Measurements from ENCODE around the gene ENOX1.

The ENOX1 gene

DNA sequence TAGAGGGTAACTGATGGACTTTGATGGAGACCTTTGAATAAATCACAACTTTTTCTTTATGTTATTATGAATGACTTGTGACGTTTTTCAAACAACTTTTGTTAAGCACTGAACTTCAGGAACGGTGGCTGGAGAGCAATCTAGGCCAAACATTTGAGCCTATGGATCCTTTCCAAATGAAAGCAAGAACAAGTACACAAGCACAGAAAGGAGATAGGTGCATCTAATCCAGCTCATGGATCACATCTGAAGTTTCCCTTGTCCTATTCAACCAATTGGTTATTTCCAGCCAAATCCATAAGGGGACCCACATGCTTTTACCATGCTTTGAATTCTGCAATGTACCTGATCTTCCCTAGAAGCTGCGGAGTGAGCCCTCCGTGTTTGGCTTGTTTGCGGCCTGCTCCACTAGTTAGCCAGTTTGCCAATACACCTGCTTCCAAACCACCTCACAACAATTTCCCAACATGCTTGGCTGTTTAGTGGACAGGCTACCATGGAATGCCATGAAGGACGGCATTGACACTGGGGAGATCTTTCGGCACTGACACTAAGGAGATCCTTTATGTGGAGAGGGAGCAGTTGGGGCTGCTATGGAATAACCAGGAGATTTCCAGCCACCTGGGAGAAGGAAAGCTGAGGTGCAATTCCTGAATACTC, 447.5 kb downstream of the ENOX1 start:
- H3K4me1 Mint-ChIP-seq (ENCODE audit: low read depth): no peaks in the 10 kb centered on the region
- DNase-seq: no peak
- H3K27ac Mint-ChIP-seq: no peak overlapping the region
- no peak overlapping the region for H3K4me3 Mint-ChIP-seq
- no peaks in the 10 kb centered on the region for H3K9me3 Mint-ChIP-seq
- no peaks in the 10 kb centered on the region for H3K36me3 Mint-ChIP-seq (ENCODE audit: low read depth)
- H3K27me3 Mint-ChIP-seq: peaks cover 21% of the 10 kb centered on the region

DNA sequence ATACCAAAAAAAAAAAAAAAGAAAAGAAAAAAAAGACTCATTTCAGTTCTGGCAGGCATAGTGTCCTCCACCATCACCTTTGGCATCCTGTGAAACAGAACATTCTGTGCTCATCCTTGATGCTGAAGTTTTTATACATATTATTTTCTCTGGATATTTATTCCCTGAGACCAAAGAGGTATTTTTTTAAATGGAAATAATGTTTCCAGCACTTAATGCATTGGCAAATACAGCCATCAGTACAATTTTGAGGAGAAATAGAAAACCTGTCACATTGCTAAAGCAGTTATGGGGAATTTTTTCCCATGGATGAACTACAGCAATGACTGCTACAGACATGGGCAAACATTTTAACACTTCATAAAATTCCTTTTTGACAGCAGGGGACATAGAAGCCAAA, 451.0 kb downstream of the ENOX1 start:
- no peak overlapping the region for H3K27ac Mint-ChIP-seq
- DNase-seq: no peak
- H3K27me3 Mint-ChIP-seq: peaks cover 6% of the 10 kb centered on the region
- H3K4me3 Mint-ChIP-seq: no peak overlapping the region
- no peaks in the 10 kb centered on the region for H3K9me3 Mint-ChIP-seq
- H3K4me1 Mint-ChIP-seq (ENCODE audit: low read depth): no peaks in the 10 kb centered on the region
- H3K36me3 Mint-ChIP-seq (ENCODE audit: low read depth): no peaks in the 10 kb centered on the region

DNA sequence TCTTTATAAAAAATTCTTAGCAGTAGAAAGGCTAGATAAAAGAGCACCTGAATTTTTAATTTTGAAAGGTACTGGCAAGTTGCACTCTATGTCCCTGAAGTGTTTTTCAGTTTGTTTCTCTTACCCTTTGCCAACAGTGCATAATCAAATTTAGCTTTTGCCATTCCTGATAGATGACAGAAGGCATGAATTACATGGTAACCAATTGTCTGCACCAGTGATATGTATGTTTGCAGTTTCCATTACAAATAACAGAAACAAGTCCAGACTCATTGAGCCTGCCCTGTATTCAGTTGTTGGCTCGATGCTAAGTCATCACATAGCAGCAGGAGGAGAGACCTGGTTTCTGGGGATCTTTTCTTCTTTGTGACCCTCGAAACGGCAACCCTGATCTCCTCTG, 453.6 kb downstream of the ENOX1 start:
- Mint-ChIP-seq H3K27ac (no peak overlapping the region), H3K9me3 (no peaks in the 10 kb centered on the region), H3K36me3 (ENCODE audit: low read depth) (no peaks in the 10 kb centered on the region), H3K4me3 (no peak overlapping the region), H3K27me3 (peaks cover 4% of the 10 kb centered on the region), H3K4me1 (ENCODE audit: low read depth) (no peaks in the 10 kb centered on the region)
- DNase-seq: no peak

DNA sequence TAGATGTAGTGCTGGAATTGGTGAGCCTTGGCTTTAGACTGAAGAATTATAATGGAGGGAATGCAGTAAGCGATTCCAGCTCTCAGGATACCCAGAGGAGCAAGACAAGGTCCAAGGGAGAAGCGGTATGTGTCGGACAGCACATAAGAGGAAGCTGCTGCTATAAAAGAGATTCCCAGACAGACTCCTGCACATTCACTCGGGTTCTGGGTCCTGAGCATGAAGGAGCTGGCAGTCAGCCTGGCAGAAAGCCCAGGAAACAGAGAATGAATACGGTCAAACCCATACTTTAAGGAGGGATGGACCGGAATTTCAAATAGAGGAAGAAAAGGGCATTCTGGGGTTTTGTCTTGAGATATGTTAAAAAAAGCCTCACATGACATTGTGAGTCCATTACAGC, 455.1 kb downstream of the ENOX1 start:
- no peaks in the 10 kb centered on the region for H3K4me1 Mint-ChIP-seq (ENCODE audit: low read depth)
- no peaks in the 10 kb centered on the region for H3K36me3 Mint-ChIP-seq (ENCODE audit: low read depth)
- no peaks in the 10 kb centered on the region for H3K9me3 Mint-ChIP-seq
- H3K27ac Mint-ChIP-seq: no peak overlapping the region
- DNase-seq: no peak
- no peak overlapping the region for H3K4me3 Mint-ChIP-seq
- no peaks in the 10 kb centered on the region for H3K27me3 Mint-ChIP-seq

DNA sequence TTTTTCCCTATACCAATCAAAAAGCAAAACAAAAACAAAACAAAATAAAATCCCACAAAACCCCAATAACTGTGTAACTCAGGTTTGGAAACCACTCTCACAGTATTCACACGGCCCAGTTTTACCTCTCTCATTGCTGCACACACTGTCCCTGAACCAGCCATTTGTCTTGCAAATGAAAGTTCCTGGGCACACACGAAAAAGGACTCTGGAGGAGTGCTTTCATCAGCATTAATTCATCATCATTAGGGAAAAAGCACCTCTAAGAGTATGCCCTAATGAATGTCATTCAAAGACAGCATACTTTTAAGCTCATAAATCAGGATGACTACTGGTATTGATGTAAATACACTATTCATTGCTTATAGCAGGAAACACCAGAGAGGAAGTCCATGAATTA, 457.1 kb downstream of the ENOX1 start:
- H3K27me3 Mint-ChIP-seq: no peaks in the 10 kb centered on the region
- no peak overlapping the region for H3K4me3 Mint-ChIP-seq
- H3K36me3 Mint-ChIP-seq (ENCODE audit: low read depth): no peaks in the 10 kb centered on the region
- H3K9me3 Mint-ChIP-seq: no peaks in the 10 kb centered on the region
- DNase-seq: no peak
- H3K27ac Mint-ChIP-seq: no peak overlapping the region
- H3K4me1 Mint-ChIP-seq (ENCODE audit: low read depth): no peaks in the 10 kb centered on the region

DNA sequence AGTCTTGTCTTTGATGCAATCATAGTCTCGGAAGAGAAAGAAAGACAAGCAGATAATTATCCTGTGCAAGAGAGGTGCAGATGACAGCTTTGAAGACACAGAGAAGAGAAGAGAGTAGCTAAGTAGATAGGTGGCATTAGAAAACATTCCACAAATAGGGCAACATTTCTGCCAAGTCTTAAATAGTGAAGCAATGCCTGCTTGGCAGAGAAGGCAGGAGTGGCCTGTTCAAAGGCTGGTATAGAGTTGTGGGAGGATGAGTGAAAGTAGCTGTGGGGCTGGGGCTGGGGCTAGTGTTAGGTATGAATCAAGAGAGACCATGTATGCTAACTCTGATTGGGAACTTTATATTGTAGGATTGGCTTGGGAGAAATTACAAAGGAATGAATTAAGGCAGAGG, 457.9 kb downstream of the ENOX1 start:
- Mint-ChIP-seq H3K36me3 (ENCODE audit: low read depth) (no peaks in the 10 kb centered on the region), H3K4me1 (ENCODE audit: low read depth) (no peaks in the 10 kb centered on the region), H3K4me3 (no peak overlapping the region), H3K27me3 (no peaks in the 10 kb centered on the region), H3K9me3 (no peaks in the 10 kb centered on the region), H3K27ac (no peak overlapping the region)
- no peak for DNase-seq

DNA sequence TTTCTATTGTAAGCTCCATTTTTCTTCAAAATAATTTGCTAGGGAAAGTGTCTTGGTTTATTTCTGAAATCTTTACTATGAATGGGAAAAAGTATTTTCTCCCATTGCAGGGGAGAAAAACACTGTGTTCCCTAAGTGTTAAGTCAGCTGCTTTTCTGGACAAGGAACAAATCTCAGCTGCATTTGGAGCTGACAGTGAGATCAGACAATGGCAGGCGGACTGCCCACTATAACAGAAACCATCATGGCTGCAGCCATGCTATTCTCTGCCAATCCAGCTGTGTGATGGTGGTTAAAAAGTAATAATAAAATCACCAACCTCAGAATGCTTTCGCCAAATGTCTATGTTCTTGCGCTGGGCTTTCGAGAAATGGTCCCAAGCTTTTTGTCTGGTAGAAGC, 460.7 kb downstream of the ENOX1 start:
- Mint-ChIP-seq H3K9me3 (no peaks in the 10 kb centered on the region), H3K27ac (no peak overlapping the region), H3K4me3 (no peak overlapping the region), H3K27me3 (peaks cover 17% of the 10 kb centered on the region), H3K4me1 (ENCODE audit: low read depth) (no peaks in the 10 kb centered on the region), H3K36me3 (ENCODE audit: low read depth) (no peaks in the 10 kb centered on the region)
- DNase-seq: no peak

DNA sequence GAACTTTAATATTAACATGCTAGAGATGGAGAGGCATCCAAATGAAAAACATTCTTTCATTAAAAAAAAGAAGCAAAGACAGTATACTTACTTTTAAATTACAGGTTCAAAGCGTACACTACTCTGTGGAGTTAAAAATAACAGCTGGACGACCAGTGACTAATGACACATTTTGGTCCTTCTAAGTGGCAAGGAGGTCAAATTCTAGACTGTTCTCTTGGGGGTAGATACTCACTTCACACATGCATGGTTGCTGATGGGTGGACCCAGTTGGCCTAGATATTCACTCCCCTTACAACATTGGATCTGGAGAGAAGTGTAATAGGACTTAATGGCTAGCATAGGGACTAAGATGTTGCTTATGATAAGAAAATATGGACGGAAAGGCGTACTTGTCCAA, 461.1 kb downstream of the ENOX1 start:
- no peak for DNase-seq
- Mint-ChIP-seq H3K27me3 (peaks cover 17% of the 10 kb centered on the region), H3K27ac (no peak overlapping the region), H3K4me3 (no peak overlapping the region), H3K9me3 (no peaks in the 10 kb centered on the region), H3K4me1 (ENCODE audit: low read depth) (no peaks in the 10 kb centered on the region), H3K36me3 (ENCODE audit: low read depth) (no peaks in the 10 kb centered on the region)

DNA sequence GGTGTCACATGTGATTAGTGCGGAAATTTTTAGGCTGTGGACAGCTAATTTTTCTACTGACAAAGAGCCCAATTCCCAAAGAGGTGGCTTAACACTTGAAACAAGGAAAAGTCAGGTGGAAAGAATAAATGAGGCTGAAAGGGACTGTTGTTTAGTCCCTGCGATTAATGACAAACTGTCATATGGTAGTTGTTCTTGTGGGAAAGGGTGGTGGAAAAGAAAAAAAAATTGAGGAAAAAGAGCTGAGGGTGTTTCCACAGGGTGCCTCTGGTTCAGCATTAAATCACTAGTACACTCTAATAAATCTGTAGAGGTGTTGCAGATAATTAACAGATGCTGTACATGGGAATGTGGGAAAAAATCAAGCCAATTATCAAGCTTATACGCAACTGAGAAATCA, 462.6 kb downstream of the ENOX1 start:
- H3K27ac Mint-ChIP-seq: no peak overlapping the region
- H3K27me3 Mint-ChIP-seq: peaks cover 17% of the 10 kb centered on the region
- no peaks in the 10 kb centered on the region for H3K4me1 Mint-ChIP-seq (ENCODE audit: low read depth)
- H3K4me3 Mint-ChIP-seq: no peak overlapping the region
- no peak for DNase-seq
- H3K9me3 Mint-ChIP-seq: no peaks in the 10 kb centered on the region
- no peaks in the 10 kb centered on the region for H3K36me3 Mint-ChIP-seq (ENCODE audit: low read depth)

DNA sequence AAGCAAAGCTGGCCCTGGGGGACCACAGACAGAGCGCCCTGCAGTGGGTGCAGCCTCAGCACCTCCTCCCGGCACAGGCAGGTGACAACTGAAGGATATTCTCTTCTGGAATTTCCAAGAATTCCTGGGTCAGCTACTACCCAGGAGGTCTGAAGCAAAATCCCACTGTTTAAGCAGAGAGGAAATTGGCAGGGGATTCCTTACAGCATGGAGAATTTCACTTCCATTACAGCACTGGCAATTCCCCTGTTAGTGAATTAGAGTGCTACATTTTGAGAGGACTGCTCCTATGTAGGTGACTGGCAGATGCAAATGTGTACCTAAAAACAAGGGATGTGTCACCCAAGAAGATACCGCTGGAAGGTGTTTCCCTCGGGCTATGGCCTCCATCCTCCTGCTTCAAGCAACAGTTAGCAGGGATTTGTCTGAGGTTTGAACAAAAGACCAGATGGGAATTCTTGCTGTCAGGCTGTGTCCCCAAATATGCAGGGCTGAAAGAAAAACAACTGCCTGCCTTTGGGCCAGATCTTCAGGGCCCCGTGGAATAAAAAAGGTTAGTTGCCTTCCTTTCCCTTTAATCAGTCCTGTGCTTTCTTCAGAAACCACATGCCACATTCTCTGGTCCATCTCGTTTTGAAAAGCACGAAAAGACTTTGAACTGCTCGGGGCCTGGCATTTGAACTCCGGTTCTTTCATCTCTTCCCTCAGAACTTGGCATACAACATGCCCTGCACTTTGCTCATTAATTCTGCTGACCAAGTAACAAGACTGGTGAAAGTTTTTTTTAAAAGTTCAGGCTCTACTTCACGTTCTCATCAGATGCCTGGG, 466.9 kb downstream of the ENOX1 start:
- Mint-ChIP-seq H3K27ac (no peak overlapping the region), H3K9me3 (no peaks in the 10 kb centered on the region), H3K36me3 (ENCODE audit: low read depth) (no peaks in the 10 kb centered on the region), H3K4me1 (ENCODE audit: low read depth) (no peaks in the 10 kb centered on the region), H3K4me3 (no peak overlapping the region), H3K27me3 (peaks cover 17% of the 10 kb centered on the region)
- DNase-seq: no peak

DNA sequence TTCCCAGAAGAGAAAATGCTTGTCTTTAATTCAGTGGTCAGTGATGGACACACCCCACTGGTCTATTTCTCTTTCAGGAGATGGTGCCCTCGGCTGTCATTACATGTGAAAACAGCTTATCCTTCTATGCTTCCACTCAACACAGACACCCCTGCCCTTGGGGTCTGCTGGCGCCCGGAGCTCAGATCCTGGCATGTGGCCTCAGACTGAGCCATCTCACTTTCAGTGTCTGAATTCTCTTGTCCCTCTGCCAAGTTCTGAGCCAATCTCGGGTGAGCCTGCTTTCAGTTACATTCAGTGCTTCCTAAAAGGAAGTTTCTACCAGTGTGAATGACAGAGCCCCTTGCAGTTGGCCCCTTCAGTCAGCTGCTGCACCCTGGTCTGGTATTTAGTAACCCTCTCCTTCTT, 469.8 kb downstream of the ENOX1 start:
- no peaks in the 10 kb centered on the region for H3K9me3 Mint-ChIP-seq
- no peak for DNase-seq
- H3K27me3 Mint-ChIP-seq: peaks cover 6% of the 10 kb centered on the region
- no peaks in the 10 kb centered on the region for H3K4me1 Mint-ChIP-seq (ENCODE audit: low read depth)
- no peak overlapping the region for H3K4me3 Mint-ChIP-seq
- H3K27ac Mint-ChIP-seq: no peak overlapping the region
- H3K36me3 Mint-ChIP-seq (ENCODE audit: low read depth): no peaks in the 10 kb centered on the region

DNA sequence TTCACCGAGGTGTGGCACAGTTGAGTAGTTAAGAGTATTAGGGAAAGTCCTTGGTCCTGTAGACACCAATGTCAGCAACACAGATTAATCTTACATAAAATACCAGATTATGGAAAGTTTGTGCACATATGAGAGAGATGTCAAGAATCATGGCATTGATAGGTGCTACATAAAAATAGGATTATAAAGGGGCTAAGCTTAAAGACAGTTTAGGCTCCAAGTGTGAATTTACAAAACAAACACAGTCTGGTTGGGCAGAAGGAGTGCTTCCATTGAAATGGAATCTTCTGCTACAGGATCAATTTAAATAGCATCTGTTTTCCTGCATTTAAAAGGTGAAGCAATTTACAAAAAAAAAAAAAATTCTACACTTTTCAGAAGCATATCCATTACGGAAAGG, 470.5 kb downstream of the ENOX1 start:
- H3K4me1 Mint-ChIP-seq (ENCODE audit: low read depth): no peaks in the 10 kb centered on the region
- no peaks in the 10 kb centered on the region for H3K9me3 Mint-ChIP-seq
- H3K4me3 Mint-ChIP-seq: no peak overlapping the region
- no peak for DNase-seq
- H3K36me3 Mint-ChIP-seq (ENCODE audit: low read depth): no peaks in the 10 kb centered on the region
- H3K27ac Mint-ChIP-seq: no peak overlapping the region
- peaks cover 5% of the 10 kb centered on the region for H3K27me3 Mint-ChIP-seq

DNA sequence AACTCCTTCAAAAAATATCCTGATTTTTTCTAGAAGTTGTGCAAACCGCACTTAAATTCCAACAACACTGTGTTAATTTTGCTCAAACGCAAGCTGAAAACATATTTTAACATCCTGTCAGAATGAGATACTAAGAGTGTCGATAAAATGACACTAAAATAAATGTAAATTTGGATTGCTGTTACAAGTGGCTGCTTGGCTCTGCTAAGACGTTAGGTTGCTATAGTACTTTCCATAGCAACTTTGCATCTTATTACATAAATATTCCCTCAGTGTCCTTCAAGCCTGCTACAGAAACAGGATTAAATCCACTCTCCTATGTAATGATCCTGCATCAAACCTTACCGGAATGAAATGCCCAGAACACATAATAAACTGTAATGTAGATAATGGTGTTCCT, 471.2 kb downstream of the ENOX1 start:
- Mint-ChIP-seq H3K9me3 (no peaks in the 10 kb centered on the region), H3K27me3 (peaks cover 9% of the 10 kb centered on the region), H3K27ac (no peak overlapping the region), H3K4me1 (ENCODE audit: low read depth) (no peaks in the 10 kb centered on the region), H3K36me3 (ENCODE audit: low read depth) (no peaks in the 10 kb centered on the region), H3K4me3 (no peak overlapping the region)
- no peak for DNase-seq

DNA sequence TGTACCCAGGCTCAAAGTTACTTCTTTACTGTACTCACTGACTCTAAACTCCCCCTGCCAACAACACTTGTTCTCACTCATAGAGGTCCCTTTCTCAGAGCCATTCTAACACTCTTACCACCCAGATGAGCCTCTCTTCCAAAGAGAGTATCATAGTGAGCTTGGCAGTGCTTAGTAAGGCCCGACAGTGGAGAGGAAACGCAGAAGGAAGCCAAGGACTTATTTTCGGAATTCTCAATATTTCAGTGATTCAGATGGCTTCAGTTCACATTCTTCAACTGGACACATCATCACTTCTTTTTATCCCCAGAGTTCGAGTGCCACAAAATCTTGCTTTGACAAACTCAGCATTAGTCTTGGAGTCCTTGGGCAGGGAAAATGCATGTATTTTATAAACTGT, 477.5 kb downstream of the ENOX1 start:
- Mint-ChIP-seq H3K27me3 (peaks cover 41% of the 10 kb centered on the region), H3K27ac (no peak overlapping the region), H3K9me3 (no peaks in the 10 kb centered on the region), H3K4me1 (ENCODE audit: low read depth) (no peaks in the 10 kb centered on the region), H3K36me3 (ENCODE audit: low read depth) (no peaks in the 10 kb centered on the region), H3K4me3 (no peak overlapping the region)
- DNase-seq: no peak

DNA sequence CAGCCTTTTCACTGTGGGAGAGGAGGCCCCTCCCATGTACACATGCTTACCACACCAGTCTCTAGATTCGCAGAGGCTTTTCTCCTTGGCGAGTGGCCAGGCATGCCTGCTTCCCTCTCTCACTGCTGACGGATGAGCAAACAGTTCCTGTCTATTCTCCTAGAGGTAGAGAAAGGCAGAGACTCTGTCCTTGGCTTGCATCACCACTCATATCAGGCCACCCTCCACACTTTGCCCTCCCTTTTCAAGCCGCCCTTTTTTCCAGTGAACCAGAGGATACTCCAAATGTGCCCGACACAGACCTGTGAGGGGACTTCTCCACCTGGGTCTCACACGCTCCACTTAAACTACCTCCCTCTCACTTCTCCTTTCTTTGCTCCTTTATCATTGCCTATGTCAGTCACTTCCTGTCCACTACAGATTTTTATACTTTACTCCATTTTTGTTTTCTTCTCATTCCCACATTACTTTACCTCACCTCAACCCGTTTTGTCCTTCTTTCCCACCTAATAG, 478.8 kb downstream of the ENOX1 start:
- Mint-ChIP-seq H3K4me3 (no peak overlapping the region), H3K4me1 (ENCODE audit: low read depth) (no peaks in the 10 kb centered on the region), H3K27ac (no peak overlapping the region), H3K36me3 (ENCODE audit: low read depth) (no peaks in the 10 kb centered on the region), H3K27me3 (peaks cover 41% of the 10 kb centered on the region), H3K9me3 (no peaks in the 10 kb centered on the region)
- DNase-seq: no peak

All from activated T-cell treated with anti-CD3 and anti-CD28 coated beads, Interleukin-2, amount 50 U/mL, for 24 hours (primary cell).